GM19099 (cell line): ENCODE results near the gene PPP2R5B.

Source experiments
- POLR2A ChIP-seq: IDR thresholded peaks from 3 replicates; pipeline ENCODE4 v1.6.1; 2011; ENCODE audit warnings: low read depth; ENCODE audit not compliant: insufficient read length; ENCODE audit errors: extremely low read depth

PPP2R5B gene

GRCh38 chr11:64911689-64912088, 12.8 kb upstream of the PPP2R5B start:
- TF ChIP-seq POLR2A = no peak

- no peak for TF ChIP-seq POLR2A
Observed at GRCh38 chr11:64913171-64913727, 11.2 kb upstream of the PPP2R5B start.

GRCh38 chr11:64914123-64914522, 10.4 kb upstream of the PPP2R5B start:
- TF ChIP-seq POLR2A = no peak

GRCh38 chr11:64915376-64915887, 9.1 kb upstream of the PPP2R5B start:
- TF ChIP-seq POLR2A = no peak

- no peak for TF ChIP-seq POLR2A
Observed at GRCh38 chr11:64916040-64916774, 8.3 kb upstream of the PPP2R5B start.

GRCh38 chr11:64916775-64917662, 7.5 kb upstream of the PPP2R5B start, which contains the start of gene ATG2A:
ATG2A (minus strand) TSS chr11:64917209; CDS start chr11:64917135, 74 bp downstream.
- peak; percentile 79 for TF ChIP-seq POLR2A

GRCh38 chr11:64917663-64917995, 6.9 kb upstream of the PPP2R5B start:
- TF ChIP-seq POLR2A = no peak

GRCh38 chr11:64918017-64918416, 6.5 kb upstream of the PPP2R5B start:
- no peak for TF ChIP-seq POLR2A

GRCh38 chr11:64919627-64920026, 4.9 kb upstream of the PPP2R5B start:
- no peak for TF ChIP-seq POLR2A

- no peak for TF ChIP-seq POLR2A
Observed at GRCh38 chr11:64920124-64920523, 4.4 kb upstream of the PPP2R5B start.

- TF ChIP-seq POLR2A = no peak
Observed at GRCh38 chr11:64921384-64921783, 3.1 kb upstream of the PPP2R5B start.

- TF ChIP-seq POLR2A = no peak
Observed at GRCh38 chr11:64923151-64923661, 1.3 kb upstream of the PPP2R5B start.

GRCh38 chr11:64924910-64925284, 408 bp downstream of the PPP2R5B start:
- TF ChIP-seq POLR2A = no peak

GRCh38 chr11:64925536-64926436, 1.3 kb downstream of the PPP2R5B start:
- TF ChIP-seq POLR2A = no peak
